H1 (cell line): Measurements from ENCODE around the gene GRAP. TPM values are rescaled to one million over a fixed set of nuclear protein-coding genes. Genes with fewer than 3 reads are reported as not detected.

Source experiments
- CTCF ChIA-PET: fragments of 300-600 bp; sonication (Branson Sonifier 250); formaldehyde crosslinking; loops from one replicate; lab custom pipeline; 2021; ENCODE audit not compliant: partially characterized antibody; lab: Charles Lee
- POLR2A ChIA-PET: fragments of 300-600 bp; sonication (Branson Sonifier 250); formaldehyde crosslinking; loops from one replicate; lab custom pipeline; 2021; ENCODE audit warnings: inconsistent platforms; ENCODE audit not compliant: partially characterized antibody; lab: Charles Lee
- DNase-seq, 2 experiments: peaks; one replicate each; pipeline versions ENCODE4 v3.0.0 to v3.0.0-alpha.2; 2010 to 2022; ENCODE audit warnings: low spot score in 2 of 2, low read depth in 1 of 2, mixed read lengths in 1 of 2
- FAIRE-seq: peaks from 2 replicates; lab custom pipeline; 2011; peaks lifted over from hg19 to GRCh38; lab: Jason Lieb, UNC
- H2AFZ ChIP-seq: 2 replicates; pipeline ENCODE4 v1.8.1; 2012; ENCODE audit warnings: low read length, inconsistent platforms
- H2AK5ac ChIP-seq: 2 replicates; pipeline ENCODE4 v1.6.1; 2013; ENCODE audit warnings: low read depth, low read length
- H2BK120ac ChIP-seq: replicated peaks from 2 replicates; pipeline ENCODE3; 2013; ENCODE audit warnings: low read depth, low read length, inconsistent platforms
- H2BK12ac ChIP-seq: 2 replicates; pipeline ENCODE4 v1.6.1; 2013; ENCODE audit warnings: low read depth, low read length
- H2BK15ac ChIP-seq: 2 replicates; pipeline ENCODE4 v1.6.1; 2013; ENCODE audit warnings: low read length
- H2BK20ac ChIP-seq: 2 replicates; pipeline ENCODE4 v1.6.1; 2013; ENCODE audit warnings: low read length
- H2BK5ac ChIP-seq: 2 replicates; pipeline ENCODE4 v1.6.1; 2013; ENCODE audit warnings: low read depth, low read length
- H3K14ac ChIP-seq: 2 replicates; pipeline ENCODE4 v1.6.1; 2013; ENCODE audit warnings: inconsistent platforms; ENCODE audit not compliant: insufficient read length
- H3K18ac ChIP-seq: 2 replicates; pipeline ENCODE4 v1.6.1; 2013; ENCODE audit warnings: low read length; ENCODE audit errors: extremely low read depth
- H3K23ac ChIP-seq: 2 replicates; pipeline ENCODE4 v1.6.1; 2013; ENCODE audit warnings: inconsistent platforms; ENCODE audit not compliant: insufficient read length
- H3K23me2 ChIP-seq: 2 replicates; pipeline ENCODE4 v1.6.1; 2013; ENCODE audit warnings: low read depth, low read length
- H3K27ac ChIP-seq: 2 replicates; pipeline ENCODE4 v1.6.1; 2011; ENCODE audit warnings: low read depth, low read length, inconsistent platforms
- H3K27me3 ChIP-seq, 4 experiments: replicated peaks in 1 of 4; 1 replicate in 1 of 4; 2 replicates in 3 of 4; pipeline versions ENCODE4 v1.6.1 to v1.8.1; 2011 to 2013; ENCODE audit warnings: low read length in 3 of 4, mild to moderate bottlenecking in 3 of 4, inconsistent platforms in 2 of 4, mixed read lengths in 2 of 4, moderate library complexity in 1 of 4; ENCODE audit not compliant: control insufficient read depth in 3 of 4, insufficient read depth in 3 of 4; ENCODE audit errors: extremely low read depth in 1 of 4
- H3K36me3 ChIP-seq, 4 experiments: 2 replicates each; pipeline versions ENCODE4 v1.6.1 to v1.8.1; 2011 to 2013; ENCODE audit warnings: mild to moderate bottlenecking in 4 of 4, low read length in 3 of 4, moderate library complexity in 2 of 4, control low read depth in 1 of 4, inconsistent platforms in 1 of 4; ENCODE audit not compliant: insufficient read depth in 4 of 4, control insufficient read depth in 2 of 4
- H3K4ac ChIP-seq: replicated peaks from 2 replicates; pipeline ENCODE3; 2013; ENCODE audit warnings: low read length, low read depth, mixed read lengths, inconsistent platforms; ENCODE audit not compliant: insufficient read length
- H3K4me1 ChIP-seq, 4 experiments: replicated peaks in 1 of 4; 1 replicate in 1 of 4; 2 replicates in 3 of 4; pipeline versions ENCODE4 v1.6.1 to v1.8.1; 2011 to 2013; ENCODE audit warnings: low read length in 3 of 4, inconsistent platforms in 2 of 4, mixed read lengths in 1 of 4; ENCODE audit not compliant: insufficient read depth in 4 of 4, control insufficient read depth in 3 of 4
- H3K4me2 ChIP-seq, 2 experiments: 2 replicates each; pipeline versions ENCODE4 v1.6.1 to v1.8.1; 2011 to 2013; ENCODE audit warnings: low read depth in 2 of 2, low read length in 2 of 2, control low read depth in 1 of 2, inconsistent platforms in 1 of 2, mild to moderate bottlenecking in 1 of 2; ENCODE audit not compliant: insufficient read depth in 1 of 2
- H3K4me3 ChIP-seq, 4 experiments: fragments of 200-600, 300-600 bp in 1 of 4; sonication (generic), shearing (Covaris generic), sonication (Bioruptor Twin) in 1 of 4; 2 replicates each; pipeline versions ENCODE4 v1.5.1 to v1.8.1; 2011 to 2016; ENCODE audit warnings: low read length in 4 of 4, low read depth in 3 of 4, control low read depth in 2 of 4, inconsistent platforms in 2 of 4, mild to moderate bottlenecking in 2 of 4, mixed read lengths in 1 of 4, moderate library complexity in 1 of 4; ENCODE audit not compliant: insufficient read depth in 2 of 4; ENCODE audit errors: extremely low read depth in 1 of 4
- H3K56ac ChIP-seq: replicated peaks from 2 replicates; pipeline ENCODE3; 2013; ENCODE audit warnings: low read depth, mild to moderate bottlenecking, mixed read lengths, low read length, inconsistent platforms; ENCODE audit not compliant: insufficient read length
- H3K79me1 ChIP-seq: 2 replicates; pipeline ENCODE4 v1.6.1; 2013; ENCODE audit warnings: low read depth, low read length, control low read depth
- H3K79me2 ChIP-seq, 2 experiments: 2 replicates each; pipeline versions ENCODE4 v1.6.1 to v1.8.1; 2012 to 2013; ENCODE audit warnings: low read length in 2 of 2, mild to moderate bottlenecking in 2 of 2, inconsistent platforms in 1 of 2; ENCODE audit not compliant: insufficient read depth in 2 of 2, control insufficient read depth in 1 of 2
- H3K9ac ChIP-seq, 4 experiments: replicated peaks in 1 of 4; 1 replicate in 1 of 4; 2 replicates in 3 of 4; pipeline versions ENCODE4 v1.6.1 to v1.8.1; 2011 to 2013; ENCODE audit warnings: low read depth in 3 of 4, low read length in 3 of 4, control low read depth in 2 of 4, mild to moderate bottlenecking in 2 of 4, moderate library complexity in 2 of 4, inconsistent platforms in 1 of 4; ENCODE audit errors: extremely low read depth in 1 of 4
- H3K9me3 ChIP-seq, 2 experiments: 2 replicates each; pipeline versions ENCODE4 v1.6.1 to v1.8.1; 2012 to 2013; ENCODE audit warnings: mild to moderate bottlenecking in 2 of 2, moderate library complexity in 2 of 2, control low read depth in 1 of 2, inconsistent platforms in 1 of 2, low read depth in 1 of 2, low read length in 1 of 2, mixed read lengths in 1 of 2; ENCODE audit not compliant: insufficient read depth in 2 of 2
- H4K20me1 ChIP-seq, 2 experiments: replicated peaks in 1 of 2; 2 replicates each; pipeline versions ENCODE3 to v1.8.1; 2011 to 2013; ENCODE audit warnings: inconsistent platforms in 2 of 2, low read length in 2 of 2, mild to moderate bottlenecking in 1 of 2; ENCODE audit not compliant: insufficient read depth in 2 of 2, control insufficient read depth in 1 of 2
- H4K5ac ChIP-seq: 2 replicates; pipeline ENCODE4 v1.6.1; 2013; ENCODE audit warnings: low read length, low read depth, mixed read lengths, inconsistent platforms; ENCODE audit not compliant: insufficient read length
- H4K8ac ChIP-seq: 2 replicates; pipeline ENCODE4 v1.8.0; 2013; ENCODE audit warnings: mild to moderate bottlenecking, moderate library complexity, low read length, inconsistent platforms; ENCODE audit not compliant: insufficient read depth; ENCODE audit errors: extremely low read depth
- H4K91ac ChIP-seq: replicated peaks from 2 replicates; pipeline ENCODE3; 2013; ENCODE audit warnings: low read length, mixed read lengths, inconsistent platforms; ENCODE audit not compliant: insufficient read length
- ASH2L ChIP-seq: fragments of 200-600, 300-600 bp; sonication (generic); IDR thresholded peaks from one replicate; pipeline ENCODE4 v1.7.1; 2017; ENCODE audit warnings: low read length
- CEBPB ChIP-seq: IDR thresholded peaks from 2 replicates; pipeline ENCODE4 v1.6.1; 2012; ENCODE audit warnings: low read depth, low read length
- PHF8 ChIP-seq: fragments of 200-600 bp; sonication (generic); conservative IDR thresholded peaks from 2 replicates; pipeline ENCODE4 v1.7.1; 2012; ENCODE audit warnings: low read depth, mild to moderate bottlenecking, inconsistent platforms, low read length, moderate library complexity
- WGBS, 2 experiments: shearing (Covaris generic) in 1 of 2; methylation state at CpG; one replicate each; pipeline versions ENCODE4 v1.1.6 to v1.1.7; 2013 to 2015; ENCODE audit warnings: low lambda C conversion rate in 2 of 2, mixed read lengths in 2 of 2, inconsistent platforms in 1 of 2, low coverage in 1 of 2, missing lambda C conversion rate in 1 of 2; ENCODE audit not compliant: insufficient replicate concordance in 2 of 2, insufficient coverage in 1 of 2, insufficient read length in 1 of 2; ENCODE audit errors: extremely low coverage in 1 of 2, missing lambda C conversion rate in 1 of 2; 5-methylcytosine and 5-hydroxymethylcytosine counted together
- polyA plus RNA-seq, 7 experiments: library from polyadenylated mRNA; depleted of rRNA in 3 of 7; stranded (reverse) in 5 of 7; unstranded in 2 of 7; fragments of >200 nt in 5 of 7; fragments of 200-250 nt in 2 of 7; gene quantifications; 1 replicate in 5 of 7; 2 replicates in 1 of 7; 4 replicates in 1 of 7; pipeline versions ENCODE4 v1.2.1 to v1.2.3, GENCODE V29; 2011 to 2013; ENCODE audit warnings: missing spikeins in 2 of 7, mixed read lengths in 2 of 7
- total RNA-seq: library from RNA; stranded (reverse); fragmentation: NEBNext Ultra II Directional; extraction: Animal tissue kit (Norgen Biotek cat#: 25700); gene quantifications from 2 replicates; pipeline ENCODE4 v1.2.1, GENCODE V29; 2021

The GRAP gene
- total and polyA plus RNA-seq, 2 of the 8 experiments (the other 6 are each of a cell fraction or from before 2014, with no cell fraction given) = 0.18 to 0.24 TPM

DNA sequence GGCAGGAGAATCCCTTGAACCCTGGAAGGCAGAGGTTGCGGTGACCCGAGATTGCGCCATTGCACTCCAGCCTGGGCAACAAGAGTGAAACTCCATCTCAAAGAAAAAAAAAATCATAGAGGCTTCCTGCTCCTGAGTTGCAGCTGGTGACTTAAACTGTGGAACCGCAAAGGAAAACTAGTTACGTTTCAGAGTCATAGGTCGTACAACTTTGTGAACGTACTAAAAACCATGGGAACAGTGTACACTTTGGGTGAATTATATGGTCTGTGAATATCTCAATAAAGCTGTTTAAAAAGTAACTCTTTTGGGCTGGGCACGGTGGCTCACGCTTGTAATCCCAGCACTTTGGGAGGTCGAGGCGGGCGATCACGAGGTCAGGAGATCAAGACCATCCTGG lies 71.2 kb downstream of the GRAP start:
- H2BK120ac ChIP-seq = no peak overlapping the region
- no peak overlapping the region for H3K23ac ChIP-seq
- no peak overlapping the region for H2AFZ ChIP-seq
- no peak overlapping the region for H2BK20ac ChIP-seq
- no peaks in the 10 kb centered on the region for H3K23me2 ChIP-seq
- H2AK5ac ChIP-seq = no peak overlapping the region
- no peak overlapping the region for H4K91ac ChIP-seq
- ChIA-PET CTCF (interaction anchor here (3.3 kb wide), 1 partner anchor 15 kb away, joined by 15 read pairs; no protein-coding TSS in a partner anchor), POLR2A (interaction anchor here (1.1 to 2.4 kb wide), 2 partner anchors 9 to 28 kb away, joined by 3 to 8 read pairs; no protein-coding TSS in a partner anchor)
- H3K9ac ChIP-seq = no peak overlapping the region
- no peak overlapping the region for H2BK5ac ChIP-seq
- H4K8ac ChIP-seq = no peak overlapping the region
- no peak overlapping the region for H3K18ac ChIP-seq
- DNase-seq (no peak), FAIRE-seq (no peak)
- no peaks in the 10 kb centered on the region for H3K4me1 ChIP-seq
- H3K36me3 ChIP-seq = peaks cover 17 to 40% (median 29%) of the 10 kb centered on the region in 4 experiments
- TF ChIP-seq PHF8 (no peak), CEBPB (no peak), ASH2L (no peak)
- no peak overlapping the region for H3K4me2 ChIP-seq
- H3K4me3 ChIP-seq = no peak overlapping the region
- peaks cover 7% of the 10 kb centered on the region; the same call in 1 of the 2 replicates for H3K79me1 ChIP-seq
- no peaks in the 10 kb centered on the region for H3K9me3 ChIP-seq
- no peak overlapping the region for H3K56ac ChIP-seq
- WGBS, 2 experiments = 92% methylated on average over 13 of the region's 13 CpGs; no CpG with 5 or more reads in 1 of the 2 experiments
- H3K27ac ChIP-seq = no peak overlapping the region
- H3K14ac ChIP-seq = no peak overlapping the region
- H3K4ac ChIP-seq = no peak overlapping the region
- no peaks in the 10 kb centered on the region for H3K27me3 ChIP-seq
- H4K5ac ChIP-seq = no peak overlapping the region
- no peak overlapping the region for H2BK12ac ChIP-seq
- no peaks in the 10 kb centered on the region for H3K79me2 ChIP-seq
- peaks cover 2 to 20% of the 10 kb centered on the region in 2 experiments for H4K20me1 ChIP-seq
- no peak overlapping the region for H2BK15ac ChIP-seq
